HepG2 (cell line): ENCODE measurements around the gene RNF13. TPM values are rescaled to one million over a fixed set of nuclear protein-coding genes. Genes with fewer than 3 reads are reported as not detected.
A peak's percentile ranks its signal among the peaks of the same experiment; 100 is the strongest.

ENCODE experiments used
- ATAD3A ChIP-seq: sonication (generic); formaldehyde crosslinking; IDR thresholded peaks from 2 replicates; pipeline ENCODE4 v1.4.0; 2020; ENCODE audit warnings: missing genetic modification reagents
- GABPA ChIP-seq, 2 experiments: IDR thresholded peaks; 2 replicates each; pipeline ENCODE4 v1.6.1; 2011 to 2016; ENCODE audit warnings: low read depth in 2 of 2, low read length in 1 of 2, missing biosample characterization in 1 of 2, missing genetic modification characterization in 1 of 2
- PHF21A ChIP-seq: sonication (generic); formaldehyde crosslinking; IDR thresholded peaks from 2 replicates; pipeline ENCODE4 v1.5.0; 2020; ENCODE audit warnings: mild to moderate bottlenecking, missing genetic modification reagents
- RELA ChIP-seq: sonication (generic); formaldehyde crosslinking; IDR thresholded peaks from 2 replicates; pipeline ENCODE4 v1.4.0; 2020; ENCODE audit warnings: missing genetic modification reagents
- SAFB2 ChIP-seq: sonication (generic); formaldehyde crosslinking; IDR thresholded peaks from 2 replicates; pipeline ENCODE4 v1.5.1; 2020; ENCODE audit warnings: missing genetic modification reagents, low read depth, mild to moderate bottlenecking, borderline replicate concordance
- SUZ12 ChIP-seq: fragments of 150-350 bp; IDR thresholded peaks from 2 replicates; pipeline ENCODE4 v1.6.1; 2014; ENCODE audit warnings: low read depth, low read length
- polyA plus RNA-seq, 8 experiments: library from polyadenylated mRNA; depleted of rRNA in 3 of 8; stranded (reverse) in 7 of 8; unstranded in 1 of 8; fragments of >200 nt; fragmentation: Illumina TruSeq in 4 of 8; extraction: Trizol in 4 of 8; gene quantifications; 2 replicates each; pipeline versions ENCODE4 v1.2.1 to v1.2.3, GENCODE V29; 2011 to 2016; ENCODE audit warnings: low read depth in 4 of 8, missing spikeins in 1 of 8, mixed read lengths in 1 of 8; ENCODE audit not compliant: insufficient read depth in 1 of 8
- total RNA-seq, 5 experiments: library from RNA; depleted of rRNA; stranded (reverse); fragments of >200 nt; fragmentation: Illumina TruSeq; extraction: Trizol; gene quantifications; 2 replicates each; pipeline ENCODE4 v1.2.3, GENCODE V29; 2016; ENCODE audit warnings: low read depth in 1 of 5
- TF ChIP-seq, protein P1 (sequence below): sonication (generic); formaldehyde crosslinking; conservative IDR thresholded peaks from 2 replicates; pipeline ENCODE4 v1.4.0; 2020; ENCODE audit warnings: mild to moderate bottlenecking, missing genetic modification reagents, moderate library complexity
- TF ChIP-seq, protein P2 (sequence below): IDR thresholded peaks from 2 replicates; pipeline ENCODE4 v1.6.1; 2012; ENCODE audit warnings: low read length, improper control_type of control experiment
- TF ChIP-seq, protein P3 (sequence below): sonication (generic); formaldehyde crosslinking; IDR thresholded peaks from 2 replicates; pipeline ENCODE4 v1.4.0; 2020; ENCODE audit warnings: mild to moderate bottlenecking, missing genetic modification reagents
- TF ChIP-seq, protein P4 (sequence below): sonication (generic); formaldehyde crosslinking; IDR thresholded peaks from 2 replicates; pipeline ENCODE4 v1.5.1; 2020; ENCODE audit warnings: mild to moderate bottlenecking, moderate library complexity, missing genetic modification reagents
- TF ChIP-seq, protein P5 (sequence below): sonication (generic); formaldehyde crosslinking; conservative IDR thresholded peaks from 2 replicates; pipeline ENCODE4 v1.4.0; 2020; ENCODE audit warnings: missing genetic modification reagents
- TF ChIP-seq, protein P6 (sequence below): sonication (generic); formaldehyde crosslinking; IDR thresholded peaks from 2 replicates; pipeline ENCODE4 v1.9.0; 2021; ENCODE audit warnings: missing genetic modification reagents, borderline replicate concordance

Gene RNF13
- total and polyA plus RNA-seq, 2 of the 13 experiments (the other 11 are each of a cell fraction or from before 2014, with no cell fraction given): 39.8 to 46.0 TPM

DNA sequence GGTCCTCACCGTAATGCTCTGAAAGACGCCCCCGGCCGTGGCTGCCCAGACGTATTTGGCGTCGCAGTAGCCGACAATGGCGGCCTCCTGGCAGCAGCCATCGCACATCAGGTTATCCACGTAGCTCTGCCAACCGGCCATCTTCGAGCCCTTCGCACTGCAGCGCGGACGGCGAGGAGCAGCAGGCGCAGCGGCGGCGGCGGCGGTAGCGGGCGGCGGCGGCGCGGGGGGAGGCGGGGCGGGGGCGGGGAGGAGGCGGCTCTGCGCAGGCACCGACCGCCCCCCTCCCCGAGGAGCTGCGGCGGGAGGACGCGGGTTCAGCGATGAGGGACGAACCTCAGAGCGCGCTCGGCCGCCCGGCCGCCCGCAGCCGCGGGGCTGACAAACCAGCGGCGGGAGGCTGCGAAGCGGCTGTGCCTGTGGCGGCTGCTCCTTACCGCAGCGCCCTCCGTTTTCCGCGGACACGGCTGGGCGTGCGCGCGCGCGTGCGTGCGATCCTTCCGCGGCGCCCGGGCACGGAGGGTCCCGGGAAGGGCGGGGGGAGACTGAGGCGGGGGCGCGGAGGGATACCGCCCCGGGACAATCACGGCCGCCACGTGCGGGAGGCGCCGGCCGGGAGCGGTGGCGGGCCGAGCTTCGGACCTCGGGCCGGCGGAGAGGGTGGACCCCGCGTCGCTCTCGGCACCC lies 157.8 kb downstream of the RNF13 start, which contains the start of gene PFN2 (continued):
- TF ChIP-seq, protein P1, sequence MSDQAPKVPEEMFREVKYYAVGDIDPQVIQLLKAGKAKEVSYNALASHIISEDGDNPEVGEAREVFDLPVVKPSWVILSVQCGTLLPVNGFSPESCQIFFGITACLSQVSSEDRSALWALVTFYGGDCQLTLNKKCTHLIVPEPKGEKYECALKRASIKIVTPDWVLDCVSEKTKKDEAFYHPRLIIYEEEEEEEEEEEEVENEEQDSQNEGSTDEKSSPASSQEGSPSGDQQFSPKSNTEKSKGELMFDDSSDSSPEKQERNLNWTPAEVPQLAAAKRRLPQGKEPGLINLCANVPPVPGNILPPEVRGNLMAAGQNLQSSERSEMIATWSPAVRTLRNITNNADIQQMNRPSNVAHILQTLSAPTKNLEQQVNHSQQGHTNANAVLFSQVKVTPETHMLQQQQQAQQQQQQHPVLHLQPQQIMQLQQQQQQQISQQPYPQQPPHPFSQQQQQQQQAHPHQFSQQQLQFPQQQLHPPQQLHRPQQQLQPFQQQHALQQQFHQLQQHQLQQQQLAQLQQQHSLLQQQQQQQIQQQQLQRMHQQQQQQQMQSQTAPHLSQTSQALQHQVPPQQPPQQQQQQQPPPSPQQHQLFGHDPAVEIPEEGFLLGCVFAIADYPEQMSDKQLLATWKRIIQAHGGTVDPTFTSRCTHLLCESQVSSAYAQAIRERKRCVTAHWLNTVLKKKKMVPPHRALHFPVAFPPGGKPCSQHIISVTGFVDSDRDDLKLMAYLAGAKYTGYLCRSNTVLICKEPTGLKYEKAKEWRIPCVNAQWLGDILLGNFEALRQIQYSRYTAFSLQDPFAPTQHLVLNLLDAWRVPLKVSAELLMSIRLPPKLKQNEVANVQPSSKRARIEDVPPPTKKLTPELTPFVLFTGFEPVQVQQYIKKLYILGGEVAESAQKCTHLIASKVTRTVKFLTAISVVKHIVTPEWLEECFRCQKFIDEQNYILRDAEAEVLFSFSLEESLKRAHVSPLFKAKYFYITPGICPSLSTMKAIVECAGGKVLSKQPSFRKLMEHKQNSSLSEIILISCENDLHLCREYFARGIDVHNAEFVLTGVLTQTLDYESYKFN (CRISPR knock-in tag): peak; percentile 46; the same call in 1 of the 2 replicates
- TF ChIP-seq, protein P2, sequence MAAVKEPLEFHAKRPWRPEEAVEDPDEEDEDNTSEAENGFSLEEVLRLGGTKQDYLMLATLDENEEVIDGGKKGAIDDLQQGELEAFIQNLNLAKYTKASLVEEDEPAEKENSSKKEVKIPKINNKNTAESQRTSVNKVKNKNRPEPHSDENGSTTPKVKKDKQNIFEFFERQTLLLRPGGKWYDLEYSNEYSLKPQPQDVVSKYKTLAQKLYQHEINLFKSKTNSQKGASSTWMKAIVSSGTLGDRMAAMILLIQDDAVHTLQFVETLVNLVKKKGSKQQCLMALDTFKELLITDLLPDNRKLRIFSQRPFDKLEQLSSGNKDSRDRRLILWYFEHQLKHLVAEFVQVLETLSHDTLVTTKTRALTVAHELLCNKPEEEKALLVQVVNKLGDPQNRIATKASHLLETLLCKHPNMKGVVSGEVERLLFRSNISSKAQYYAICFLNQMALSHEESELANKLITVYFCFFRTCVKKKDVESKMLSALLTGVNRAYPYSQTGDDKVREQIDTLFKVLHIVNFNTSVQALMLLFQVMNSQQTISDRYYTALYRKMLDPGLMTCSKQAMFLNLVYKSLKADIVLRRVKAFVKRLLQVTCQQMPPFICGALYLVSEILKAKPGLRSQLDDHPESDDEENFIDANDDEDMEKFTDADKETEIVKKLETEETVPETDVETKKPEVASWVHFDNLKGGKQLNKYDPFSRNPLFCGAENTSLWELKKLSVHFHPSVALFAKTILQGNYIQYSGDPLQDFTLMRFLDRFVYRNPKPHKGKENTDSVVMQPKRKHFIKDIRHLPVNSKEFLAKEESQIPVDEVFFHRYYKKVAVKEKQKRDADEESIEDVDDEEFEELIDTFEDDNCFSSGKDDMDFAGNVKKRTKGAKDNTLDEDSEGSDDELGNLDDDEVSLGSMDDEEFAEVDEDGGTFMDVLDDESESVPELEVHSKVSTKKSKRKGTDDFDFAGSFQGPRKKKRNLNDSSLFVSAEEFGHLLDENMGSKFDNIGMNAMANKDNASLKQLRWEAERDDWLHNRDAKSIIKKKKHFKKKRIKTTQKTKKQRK: no peak
- TF ChIP-seq SUZ12 (no peak), ATAD3A (CRISPR knock-in tag) (no peak), PHF21A (CRISPR knock-in tag) (no peak; the same call in 1 of the 2 replicates), RELA (CRISPR knock-in tag) (no peak), GABPA (IDR thresholded peaks at IDR 0.05; ENCODE audit: low read depth, low read length) (no peak), GABPA (CRISPR knock-in tag; IDR thresholded peaks at IDR 0.05; ENCODE audit: low read depth) (no peak), SAFB2 (CRISPR knock-in tag) (no peak)
- TF ChIP-seq, protein P3, sequence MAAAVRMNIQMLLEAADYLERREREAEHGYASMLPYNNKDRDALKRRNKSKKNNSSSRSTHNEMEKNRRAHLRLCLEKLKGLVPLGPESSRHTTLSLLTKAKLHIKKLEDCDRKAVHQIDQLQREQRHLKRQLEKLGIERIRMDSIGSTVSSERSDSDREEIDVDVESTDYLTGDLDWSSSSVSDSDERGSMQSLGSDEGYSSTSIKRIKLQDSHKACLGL (CRISPR knock-in tag): peak; percentile 74; the same call in 1 of the 2 replicates
- TF ChIP-seq, protein P4, sequence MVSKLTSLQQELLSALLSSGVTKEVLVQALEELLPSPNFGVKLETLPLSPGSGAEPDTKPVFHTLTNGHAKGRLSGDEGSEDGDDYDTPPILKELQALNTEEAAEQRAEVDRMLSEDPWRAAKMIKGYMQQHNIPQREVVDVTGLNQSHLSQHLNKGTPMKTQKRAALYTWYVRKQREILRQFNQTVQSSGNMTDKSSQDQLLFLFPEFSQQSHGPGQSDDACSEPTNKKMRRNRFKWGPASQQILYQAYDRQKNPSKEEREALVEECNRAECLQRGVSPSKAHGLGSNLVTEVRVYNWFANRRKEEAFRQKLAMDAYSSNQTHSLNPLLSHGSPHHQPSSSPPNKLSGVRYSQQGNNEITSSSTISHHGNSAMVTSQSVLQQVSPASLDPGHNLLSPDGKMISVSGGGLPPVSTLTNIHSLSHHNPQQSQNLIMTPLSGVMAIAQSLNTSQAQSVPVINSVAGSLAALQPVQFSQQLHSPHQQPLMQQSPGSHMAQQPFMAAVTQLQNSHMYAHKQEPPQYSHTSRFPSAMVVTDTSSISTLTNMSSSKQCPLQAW (CRISPR knock-in tag): no peak
- TF ChIP-seq, protein P5, sequence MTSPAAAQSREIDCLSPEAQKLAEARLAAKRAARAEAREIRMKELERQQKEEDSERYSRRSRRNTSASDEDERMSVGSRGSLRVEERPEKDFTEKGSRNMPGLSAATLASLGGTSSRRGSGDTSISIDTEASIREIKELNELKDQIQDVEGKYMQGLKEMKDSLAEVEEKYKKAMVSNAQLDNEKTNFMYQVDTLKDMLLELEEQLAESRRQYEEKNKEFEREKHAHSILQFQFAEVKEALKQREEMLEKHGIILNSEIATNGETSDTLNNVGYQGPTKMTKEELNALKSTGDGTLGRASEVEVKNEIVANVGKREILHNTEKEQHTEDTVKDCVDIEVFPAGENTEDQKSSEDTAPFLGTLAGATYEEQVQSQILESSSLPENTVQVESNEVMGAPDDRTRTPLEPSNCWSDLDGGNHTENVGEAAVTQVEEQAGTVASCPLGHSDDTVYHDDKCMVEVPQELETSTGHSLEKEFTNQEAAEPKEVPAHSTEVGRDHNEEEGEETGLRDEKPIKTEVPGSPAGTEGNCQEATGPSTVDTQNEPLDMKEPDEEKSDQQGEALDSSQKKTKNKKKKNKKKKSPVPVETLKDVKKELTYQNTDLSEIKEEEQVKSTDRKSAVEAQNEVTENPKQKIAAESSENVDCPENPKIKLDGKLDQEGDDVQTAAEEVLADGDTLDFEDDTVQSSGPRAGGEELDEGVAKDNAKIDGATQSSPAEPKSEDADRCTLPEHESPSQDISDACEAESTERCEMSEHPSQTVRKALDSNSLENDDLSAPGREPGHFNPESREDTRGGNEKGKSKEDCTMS (CRISPR knock-in tag): no peak
- TF ChIP-seq, protein P6, sequence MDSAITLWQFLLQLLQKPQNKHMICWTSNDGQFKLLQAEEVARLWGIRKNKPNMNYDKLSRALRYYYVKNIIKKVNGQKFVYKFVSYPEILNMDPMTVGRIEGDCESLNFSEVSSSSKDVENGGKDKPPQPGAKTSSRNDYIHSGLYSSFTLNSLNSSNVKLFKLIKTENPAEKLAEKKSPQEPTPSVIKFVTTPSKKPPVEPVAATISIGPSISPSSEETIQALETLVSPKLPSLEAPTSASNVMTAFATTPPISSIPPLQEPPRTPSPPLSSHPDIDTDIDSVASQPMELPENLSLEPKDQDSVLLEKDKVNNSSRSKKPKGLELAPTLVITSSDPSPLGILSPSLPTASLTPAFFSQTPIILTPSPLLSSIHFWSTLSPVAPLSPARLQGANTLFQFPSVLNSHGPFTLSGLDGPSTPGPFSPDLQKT (CRISPR knock-in tag): 0 out of 2 replicates have a peak, but pooled peaks have one; percentile 56
